Astrocyte of the cerebellum (primary cell): ENCODE measurements around the gene LAIR1.
"Not testable (repeated sequence)": the region's sequence is repeated elsewhere in the genome, so short reads cannot be mapped to it uniquely, and the experiment has no call there.

ENCODE experiments used
- DNase-seq: peaks from one replicate; pipeline ENCODE4 v3.0.0-alpha.2; 2011; ENCODE audit warnings: low read depth
- H3K4me3 ChIP-seq: 2 replicates; pipeline ENCODE4 v1.5.1; 2011; ENCODE audit warnings: mild to moderate bottlenecking, low read depth, low read length, moderate library complexity
- in situ Hi-C: cut with HindIII; loops from 2 replicates; pipeline ENCODE4 v1.10.0; 2017; ENCODE audit warnings: low sequenced_read_pairs
- TF ChIP-seq, protein P1 (sequence below): IDR thresholded peaks from 2 replicates; pipeline ENCODE4 v1.5.1; 2012; ENCODE audit warnings: low read length, low read depth, moderate library complexity, mild to moderate bottlenecking; ENCODE audit errors: missing control alignments

Gene LAIR1

DNA sequence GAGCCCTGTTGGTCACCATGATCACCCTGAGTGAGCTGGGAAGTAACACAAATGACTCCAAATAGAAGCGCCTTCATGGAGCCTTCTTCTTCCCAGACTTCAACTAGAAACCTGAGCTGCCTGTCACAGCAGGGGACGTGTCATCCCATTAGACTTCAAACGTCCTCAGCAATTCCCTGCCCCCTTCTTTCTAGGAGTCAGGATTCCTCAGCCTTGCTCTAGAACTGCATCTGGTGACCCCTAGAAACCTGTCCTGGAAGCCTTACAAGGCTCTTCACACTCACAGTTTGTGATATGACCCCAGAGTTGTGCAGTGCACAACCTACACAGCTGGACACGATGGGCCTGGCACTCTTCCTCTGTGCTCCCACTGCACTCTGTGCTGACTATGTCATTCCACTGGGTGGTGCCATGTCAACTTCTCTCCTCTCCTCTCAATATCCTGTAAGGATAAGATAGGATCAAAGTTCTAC is 26.9 kb upstream of the LAIR1 start:
- no peak for DNase-seq
- TF ChIP-seq, protein P1, sequence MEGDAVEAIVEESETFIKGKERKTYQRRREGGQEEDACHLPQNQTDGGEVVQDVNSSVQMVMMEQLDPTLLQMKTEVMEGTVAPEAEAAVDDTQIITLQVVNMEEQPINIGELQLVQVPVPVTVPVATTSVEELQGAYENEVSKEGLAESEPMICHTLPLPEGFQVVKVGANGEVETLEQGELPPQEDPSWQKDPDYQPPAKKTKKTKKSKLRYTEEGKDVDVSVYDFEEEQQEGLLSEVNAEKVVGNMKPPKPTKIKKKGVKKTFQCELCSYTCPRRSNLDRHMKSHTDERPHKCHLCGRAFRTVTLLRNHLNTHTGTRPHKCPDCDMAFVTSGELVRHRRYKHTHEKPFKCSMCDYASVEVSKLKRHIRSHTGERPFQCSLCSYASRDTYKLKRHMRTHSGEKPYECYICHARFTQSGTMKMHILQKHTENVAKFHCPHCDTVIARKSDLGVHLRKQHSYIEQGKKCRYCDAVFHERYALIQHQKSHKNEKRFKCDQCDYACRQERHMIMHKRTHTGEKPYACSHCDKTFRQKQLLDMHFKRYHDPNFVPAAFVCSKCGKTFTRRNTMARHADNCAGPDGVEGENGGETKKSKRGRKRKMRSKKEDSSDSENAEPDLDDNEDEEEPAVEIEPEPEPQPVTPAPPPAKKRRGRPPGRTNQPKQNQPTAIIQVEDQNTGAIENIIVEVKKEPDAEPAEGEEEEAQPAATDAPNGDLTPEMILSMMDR: no peak
- H3K4me3 ChIP-seq: no peak overlapping the region
- in situ Hi-C loops: no loop called here

DNA sequence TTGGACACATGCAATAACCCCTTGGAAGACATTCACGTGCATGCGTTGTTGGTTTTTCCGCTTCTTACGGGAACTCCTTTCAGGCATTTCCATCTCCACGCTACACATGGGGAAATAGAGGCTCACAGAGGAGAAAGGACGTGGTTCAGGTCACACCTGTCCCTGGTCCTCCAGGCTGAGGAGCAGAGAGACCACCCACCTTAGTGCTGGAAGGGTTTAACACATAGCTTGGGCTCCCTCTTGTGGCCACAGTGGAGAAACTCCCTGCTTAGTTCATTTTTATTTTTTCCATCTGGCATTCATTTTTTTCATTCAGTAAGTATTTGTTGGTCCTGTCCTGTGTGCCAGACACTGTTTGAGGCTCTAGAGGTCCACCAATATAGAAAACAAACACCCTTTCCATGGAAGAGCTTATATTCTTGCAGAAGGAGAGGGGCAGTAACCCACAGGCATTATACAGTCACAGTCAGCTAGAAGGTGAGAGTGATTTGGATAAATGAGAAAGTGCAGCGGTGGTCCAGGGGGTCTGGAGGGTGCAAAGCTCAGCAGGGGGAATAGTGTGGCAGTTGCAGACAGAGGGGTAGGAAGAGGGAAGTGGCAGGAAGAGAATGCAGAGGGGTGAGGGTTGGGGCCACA is 26.3 kb upstream of the LAIR1 start:
- H3K4me3 ChIP-seq: no peak overlapping the region
- DNase-seq: peak; percentile 53
- in situ Hi-C loops: no loop called here
- TF ChIP-seq, protein P1: peak; percentile 72

DNA sequence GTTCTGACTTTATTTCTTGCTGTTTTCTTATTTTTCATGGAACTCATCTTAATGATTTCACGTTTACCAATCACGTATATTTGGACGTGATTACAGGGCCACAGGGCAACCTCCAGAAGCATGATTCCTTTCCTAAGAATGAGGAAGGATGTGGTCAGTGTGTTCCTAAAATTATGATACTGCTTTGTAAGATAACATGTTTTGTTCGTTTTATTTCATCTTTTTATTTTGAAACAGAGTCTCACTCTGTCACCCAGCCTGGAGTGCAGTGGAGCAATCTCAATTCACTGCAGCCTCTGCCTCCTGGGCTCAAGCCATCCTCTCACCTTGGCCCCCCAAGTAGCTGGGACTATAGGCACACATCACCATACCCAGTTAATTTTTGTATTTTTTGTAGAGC is 24.8 kb upstream of the LAIR1 start:
- TF ChIP-seq, protein P1: no peak
- no peak overlapping the region for H3K4me3 ChIP-seq
- no peak for DNase-seq
- in situ Hi-C loops: no loop called here

DNA sequence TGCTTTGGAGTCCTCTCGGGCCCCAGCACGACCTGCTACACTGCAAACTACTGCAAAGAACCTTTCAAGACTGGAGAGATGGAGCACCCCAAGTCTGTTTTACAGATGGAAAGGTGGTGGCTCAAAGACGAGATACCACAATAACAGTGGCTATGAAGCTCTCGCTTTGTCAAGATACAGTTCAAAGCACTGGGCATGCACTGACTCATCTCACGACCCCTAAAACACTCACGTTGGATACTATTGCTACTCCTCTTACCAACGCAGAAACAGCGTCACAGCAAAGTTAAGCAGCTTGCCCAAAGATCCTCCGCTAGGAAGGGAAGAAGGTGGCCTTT is 24.0 kb upstream of the LAIR1 start:
- no peak for DNase-seq
- in situ Hi-C loops: no loop called here
- TF ChIP-seq, protein P1: no peak
- H3K4me3 ChIP-seq: no peak overlapping the region

DNA sequence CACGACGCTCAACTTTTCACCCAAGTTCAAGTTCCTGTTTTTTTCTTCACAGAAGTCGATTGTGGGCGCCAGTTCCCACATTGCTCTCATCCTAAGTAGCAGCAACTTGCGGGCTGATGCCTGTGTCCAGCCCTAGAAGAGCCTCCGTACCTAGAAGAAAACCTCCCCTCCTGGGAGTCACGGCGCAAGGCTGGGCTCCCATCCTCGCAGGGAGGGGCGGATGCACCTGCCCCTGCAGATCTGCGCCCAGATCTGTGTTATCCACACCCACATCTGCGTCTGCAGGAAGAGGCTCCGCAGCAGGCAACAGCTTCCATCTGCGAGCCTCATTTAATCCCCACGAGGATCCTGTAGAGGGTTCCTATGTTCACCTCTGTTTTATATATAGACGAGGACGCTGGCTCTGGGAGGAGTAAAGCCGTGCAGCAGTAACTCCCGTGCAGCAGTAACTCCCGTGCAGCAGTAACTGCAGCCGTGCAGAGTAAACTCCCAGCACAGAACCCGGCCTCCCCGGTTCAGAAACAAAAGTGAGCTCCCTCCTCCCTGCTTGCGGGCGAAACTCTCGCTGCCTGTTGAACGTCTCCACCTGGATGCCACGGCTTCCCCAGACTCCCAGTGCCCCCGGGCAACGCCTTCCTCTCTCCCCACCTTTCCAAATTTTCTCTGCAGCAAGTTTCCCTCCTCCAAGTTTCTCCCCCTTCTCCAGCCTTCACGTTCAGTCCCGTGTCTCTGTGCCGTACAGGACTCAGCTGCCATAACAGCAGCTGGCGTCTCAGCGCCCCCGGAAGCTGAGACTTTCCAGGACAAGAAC is 23.5 kb upstream of the LAIR1 start:
- H3K4me3 ChIP-seq: no peak overlapping the region
- no peak for DNase-seq
- in situ Hi-C loops: no loop called here
- TF ChIP-seq, protein P1: no peak

DNA sequence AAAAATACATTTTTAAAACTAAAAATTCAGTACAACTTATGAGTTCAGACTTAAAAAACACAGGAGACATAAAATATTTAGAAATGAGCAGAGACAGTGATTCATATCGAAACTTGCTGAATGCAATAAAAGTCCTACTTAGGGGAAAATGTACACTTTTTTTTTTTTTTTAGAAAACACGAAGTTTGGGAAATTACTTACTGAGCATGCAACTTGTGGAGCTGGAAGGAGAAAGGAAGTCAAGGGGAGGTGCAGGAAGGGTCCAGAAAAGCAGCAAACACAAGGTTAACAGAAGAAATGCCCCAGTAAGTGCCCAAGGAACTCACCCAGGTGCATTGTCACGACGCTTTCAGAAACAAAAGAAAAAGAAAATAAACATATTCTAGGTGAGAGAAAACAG is 18.6 kb upstream of the LAIR1 start:
- TF ChIP-seq, protein P1: no peak
- in situ Hi-C loops: no loop called here
- H3K4me3 ChIP-seq: no peak overlapping the region
- DNase-seq: no peak

DNA sequence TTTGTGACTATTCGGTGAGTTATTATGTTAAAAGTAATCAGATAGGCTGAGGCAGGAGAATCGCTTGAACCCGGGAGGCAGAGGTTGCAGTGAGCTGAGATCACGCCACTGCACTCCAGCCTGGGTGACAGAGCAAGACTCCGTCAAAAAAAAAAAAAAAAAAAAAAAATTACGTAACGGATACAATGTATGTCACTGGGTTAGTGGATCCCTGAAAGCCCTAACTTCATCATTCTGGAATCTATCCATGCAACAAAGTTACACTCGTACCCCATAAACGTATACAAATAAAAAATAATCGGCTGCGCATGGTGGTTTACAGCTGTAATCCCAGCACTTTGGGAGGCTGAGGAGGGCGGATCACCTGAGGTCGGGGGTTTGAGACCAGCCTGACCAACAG is 17.3 kb upstream of the LAIR1 start:
- H3K4me3 ChIP-seq, DNase-seq, in situ Hi-C loops: not testable (repeated sequence)
